ENCODE results near the gene ADGRG6.

Gene ADGRG6

DNA sequence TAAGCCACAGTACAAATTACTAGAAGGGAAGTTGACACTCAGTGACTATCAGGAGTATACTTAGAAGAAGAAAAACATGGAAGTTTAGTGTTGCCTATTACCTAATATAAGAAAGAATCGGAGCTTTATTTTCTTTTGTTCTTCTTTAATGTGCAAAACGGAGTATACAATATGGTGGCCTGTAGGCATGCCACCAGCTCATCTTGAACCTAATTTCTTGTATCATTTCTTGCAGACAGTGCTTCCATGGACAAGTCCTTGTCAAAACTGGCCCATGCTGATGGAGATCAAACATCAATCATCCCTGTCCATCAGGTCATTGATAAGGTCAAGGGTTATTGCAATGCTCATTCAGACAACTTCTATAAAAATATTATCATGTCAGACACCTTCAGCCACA is 141.3 kb downstream of the ADGRG6 start:
- no peaks in the 10 kb centered on the region for H3K9me3 ChIP-seq (ENCODE audit: control insufficient read depth, insufficient read depth, low read depth, low read length)
- H3K27ac ChIP-seq (ENCODE audit: extremely low read depth, low read depth, low read length): no peak overlapping the region
- no peaks in the 10 kb centered on the region for H3K36me3 ChIP-seq (ENCODE audit: control insufficient read depth in 2 of 2, insufficient read depth in 1 of 2, low read length in 2 of 2)
- ChIA-PET CTCF (interaction anchor here (3.0 kb wide), 1 partner anchor 31 kb away, joined by 11 read pairs; no protein-coding TSS in a partner anchor), POLR2A (no interaction called here)
- H3K4me1 ChIP-seq (ENCODE audit: control insufficient read depth, insufficient read depth, low read length): 0 out of 2 replicates have a peak, but pooled peaks cover 3% of the 10 kb centered on the region
- no peak overlapping the region for H3K4me3 ChIP-seq (ENCODE audit: low read depth, low read length)
- TF ChIP-seq ZNF248 (tag by site-specific recombination; IDR thresholded peaks at IDR 0.05) (no peak), BCL11B (tag by site-specific recombination; IDR thresholded peaks at IDR 0.05; ENCODE audit: low read depth) (no peak), KLF16 (tag by site-specific recombination; IDR thresholded peaks at IDR 0.05) (no peak), ZNF292 (tag by site-specific recombination; IDR thresholded peaks at IDR 0.05; ENCODE audit: borderline replicate concordance, low read depth) (no peak), ZFP3 (tag by site-specific recombination; IDR thresholded peaks at IDR 0.05; ENCODE audit: low read depth) (no peak), HOXA7 (CRISPR knock-in tag; IDR thresholded peaks at IDR 0.05; ENCODE audit: borderline replicate concordance) (no peak), HOXD13 (CRISPR knock-in tag; IDR thresholded peaks at IDR 0.05; ENCODE audit: borderline replicate concordance) (no peak), ZNF544 (tag by site-specific recombination; IDR thresholded peaks at IDR 0.05) (no peak), ZNF830 (tag by site-specific recombination; IDR thresholded peaks at IDR 0.05; ENCODE audit: low read depth) (no peak), ZFP37 (tag by site-specific recombination; IDR thresholded peaks at IDR 0.05) (no peak), ZNF354C (tag by site-specific recombination; IDR thresholded peaks at IDR 0.05; ENCODE audit: borderline replicate concordance, low read depth) (no peak), ZNF391 (tag by site-specific recombination; IDR thresholded peaks at IDR 0.05; ENCODE audit: borderline replicate concordance, low read depth) (no peak), MEIS1 (CRISPR knock-in tag; IDR thresholded peaks at IDR 0.05; ENCODE audit: borderline replicate concordance) (no peak), ZNF169 (tag by site-specific recombination; IDR thresholded peaks at IDR 0.05) (no peak), SETDB1 (IDR thresholded peaks at IDR 0.05; ENCODE audit: insufficient read length, low read length) (no peak), ZNF302 (tag by site-specific recombination; IDR thresholded peaks at IDR 0.05; ENCODE audit: low read depth) (no peak), ZBTB1 (tag by site-specific recombination; IDR thresholded peaks at IDR 0.05) (no peak)
- TF ChIP-seq, protein P1, sequence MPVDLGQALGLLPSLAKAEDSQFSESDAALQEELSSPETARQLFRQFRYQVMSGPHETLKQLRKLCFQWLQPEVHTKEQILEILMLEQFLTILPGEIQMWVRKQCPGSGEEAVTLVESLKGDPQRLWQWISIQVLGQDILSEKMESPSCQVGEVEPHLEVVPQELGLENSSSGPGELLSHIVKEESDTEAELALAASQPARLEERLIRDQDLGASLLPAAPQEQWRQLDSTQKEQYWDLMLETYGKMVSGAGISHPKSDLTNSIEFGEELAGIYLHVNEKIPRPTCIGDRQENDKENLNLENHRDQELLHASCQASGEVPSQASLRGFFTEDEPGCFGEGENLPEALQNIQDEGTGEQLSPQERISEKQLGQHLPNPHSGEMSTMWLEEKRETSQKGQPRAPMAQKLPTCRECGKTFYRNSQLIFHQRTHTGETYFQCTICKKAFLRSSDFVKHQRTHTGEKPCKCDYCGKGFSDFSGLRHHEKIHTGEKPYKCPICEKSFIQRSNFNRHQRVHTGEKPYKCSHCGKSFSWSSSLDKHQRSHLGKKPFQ (tag by site-specific recombination; IDR thresholded peaks at IDR 0.05): no peak
- TF ChIP-seq, protein P2, sequence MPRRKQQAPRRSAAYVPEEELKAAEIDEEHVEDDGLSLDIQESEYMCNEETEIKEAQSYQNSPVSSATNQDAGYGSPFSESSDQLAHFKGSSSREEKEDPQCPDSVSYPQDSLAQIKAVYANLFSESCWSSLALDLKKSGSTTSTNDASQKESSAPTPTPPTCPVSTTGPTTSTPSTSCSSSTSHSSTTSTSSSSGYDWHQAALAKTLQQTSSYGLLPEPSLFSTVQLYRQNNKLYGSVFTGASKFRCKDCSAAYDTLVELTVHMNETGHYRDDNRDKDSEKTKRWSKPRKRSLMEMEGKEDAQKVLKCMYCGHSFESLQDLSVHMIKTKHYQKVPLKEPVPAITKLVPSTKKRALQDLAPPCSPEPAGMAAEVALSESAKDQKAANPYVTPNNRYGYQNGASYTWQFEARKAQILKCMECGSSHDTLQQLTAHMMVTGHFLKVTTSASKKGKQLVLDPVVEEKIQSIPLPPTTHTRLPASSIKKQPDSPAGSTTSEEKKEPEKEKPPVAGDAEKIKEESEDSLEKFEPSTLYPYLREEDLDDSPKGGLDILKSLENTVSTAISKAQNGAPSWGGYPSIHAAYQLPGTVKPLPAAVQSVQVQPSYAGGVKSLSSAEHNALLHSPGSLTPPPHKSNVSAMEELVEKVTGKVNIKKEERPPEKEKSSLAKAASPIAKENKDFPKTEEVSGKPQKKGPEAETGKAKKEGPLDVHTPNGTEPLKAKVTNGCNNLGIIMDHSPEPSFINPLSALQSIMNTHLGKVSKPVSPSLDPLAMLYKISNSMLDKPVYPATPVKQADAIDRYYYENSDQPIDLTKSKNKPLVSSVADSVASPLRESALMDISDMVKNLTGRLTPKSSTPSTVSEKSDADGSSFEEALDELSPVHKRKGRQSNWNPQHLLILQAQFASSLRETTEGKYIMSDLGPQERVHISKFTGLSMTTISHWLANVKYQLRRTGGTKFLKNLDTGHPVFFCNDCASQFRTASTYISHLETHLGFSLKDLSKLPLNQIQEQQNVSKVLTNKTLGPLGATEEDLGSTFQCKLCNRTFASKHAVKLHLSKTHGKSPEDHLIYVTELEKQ (tag by site-specific recombination; IDR thresholded peaks at IDR 0.05; ENCODE audit: borderline replicate concordance): no peak
- TF ChIP-seq, protein P3, sequence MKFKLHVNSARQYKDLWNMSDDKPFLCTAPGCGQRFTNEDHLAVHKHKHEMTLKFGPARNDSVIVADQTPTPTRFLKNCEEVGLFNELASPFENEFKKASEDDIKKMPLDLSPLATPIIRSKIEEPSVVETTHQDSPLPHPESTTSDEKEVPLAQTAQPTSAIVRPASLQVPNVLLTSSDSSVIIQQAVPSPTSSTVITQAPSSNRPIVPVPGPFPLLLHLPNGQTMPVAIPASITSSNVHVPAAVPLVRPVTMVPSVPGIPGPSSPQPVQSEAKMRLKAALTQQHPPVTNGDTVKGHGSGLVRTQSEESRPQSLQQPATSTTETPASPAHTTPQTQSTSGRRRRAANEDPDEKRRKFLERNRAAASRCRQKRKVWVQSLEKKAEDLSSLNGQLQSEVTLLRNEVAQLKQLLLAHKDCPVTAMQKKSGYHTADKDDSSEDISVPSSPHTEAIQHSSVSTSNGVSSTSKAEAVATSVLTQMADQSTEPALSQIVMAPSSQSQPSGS (tag by site-specific recombination; IDR thresholded peaks at IDR 0.05; ENCODE audit: low read depth): no peak

DNA sequence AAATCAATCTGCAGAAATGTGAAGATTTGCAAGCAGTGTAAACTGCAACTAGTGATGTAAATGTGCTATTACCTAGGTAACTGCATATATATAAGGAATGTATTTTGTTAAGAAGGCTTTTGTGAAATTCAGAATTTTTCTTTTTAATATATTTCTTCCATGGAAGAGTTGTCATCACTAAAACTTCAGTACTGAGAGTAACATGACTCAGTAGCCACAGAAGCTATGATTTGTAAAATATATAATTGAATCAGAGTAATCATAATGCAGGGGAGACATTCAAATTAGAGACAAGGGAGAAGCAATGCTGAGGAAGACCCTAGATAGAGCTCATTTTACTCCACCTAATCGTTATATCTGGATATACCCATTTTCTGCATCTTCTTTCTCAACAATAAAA is 141.7 kb downstream of the ADGRG6 start:
- H3K27ac ChIP-seq (ENCODE audit: extremely low read depth, low read depth, low read length): no peak overlapping the region
- POLR2A ChIA-PET: no interaction called here
- H3K4me1 ChIP-seq (ENCODE audit: control insufficient read depth, insufficient read depth, low read length): 0 out of 2 replicates have a peak, but pooled peaks cover 3% of the 10 kb centered on the region
- CTCF ChIA-PET: interaction anchor here (3.0 kb wide), 1 partner anchor 31 kb away, joined by 11 read pairs; no protein-coding TSS in a partner anchor
- H3K9me3 ChIP-seq (ENCODE audit: control insufficient read depth, insufficient read depth, low read depth, low read length): no peaks in the 10 kb centered on the region
- H3K36me3 ChIP-seq (ENCODE audit: control insufficient read depth in 2 of 2, insufficient read depth in 1 of 2, low read length in 2 of 2): no peaks in the 10 kb centered on the region
- H3K4me3 ChIP-seq (ENCODE audit: low read depth, low read length): no peak overlapping the region
- TF ChIP-seq ZSCAN23 (tag by site-specific recombination; IDR thresholded peaks at IDR 0.05) (no peak), ZNF670 (tag by site-specific recombination; IDR thresholded peaks at IDR 0.05; ENCODE audit: low read depth) (no peak), ZNF350 (tag by site-specific recombination; IDR thresholded peaks at IDR 0.05) (no peak), ZNF24 (tag by site-specific recombination; IDR thresholded peaks at IDR 0.05) (no peak), ZNF274 (IDR thresholded peaks at IDR 0.05; ENCODE audit: low read length) (no peak), ZNF274 (tag by site-specific recombination; IDR thresholded peaks at IDR 0.05; ENCODE audit: borderline replicate concordance) (no peak)
- TF ChIP-seq, protein P4, sequence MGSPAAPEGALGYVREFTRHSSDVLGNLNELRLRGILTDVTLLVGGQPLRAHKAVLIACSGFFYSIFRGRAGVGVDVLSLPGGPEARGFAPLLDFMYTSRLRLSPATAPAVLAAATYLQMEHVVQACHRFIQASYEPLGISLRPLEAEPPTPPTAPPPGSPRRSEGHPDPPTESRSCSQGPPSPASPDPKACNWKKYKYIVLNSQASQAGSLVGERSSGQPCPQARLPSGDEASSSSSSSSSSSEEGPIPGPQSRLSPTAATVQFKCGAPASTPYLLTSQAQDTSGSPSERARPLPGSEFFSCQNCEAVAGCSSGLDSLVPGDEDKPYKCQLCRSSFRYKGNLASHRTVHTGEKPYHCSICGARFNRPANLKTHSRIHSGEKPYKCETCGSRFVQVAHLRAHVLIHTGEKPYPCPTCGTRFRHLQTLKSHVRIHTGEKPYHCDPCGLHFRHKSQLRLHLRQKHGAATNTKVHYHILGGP (tag by site-specific recombination; IDR thresholded peaks at IDR 0.05): no peak
- TF ChIP-seq, protein P5, sequence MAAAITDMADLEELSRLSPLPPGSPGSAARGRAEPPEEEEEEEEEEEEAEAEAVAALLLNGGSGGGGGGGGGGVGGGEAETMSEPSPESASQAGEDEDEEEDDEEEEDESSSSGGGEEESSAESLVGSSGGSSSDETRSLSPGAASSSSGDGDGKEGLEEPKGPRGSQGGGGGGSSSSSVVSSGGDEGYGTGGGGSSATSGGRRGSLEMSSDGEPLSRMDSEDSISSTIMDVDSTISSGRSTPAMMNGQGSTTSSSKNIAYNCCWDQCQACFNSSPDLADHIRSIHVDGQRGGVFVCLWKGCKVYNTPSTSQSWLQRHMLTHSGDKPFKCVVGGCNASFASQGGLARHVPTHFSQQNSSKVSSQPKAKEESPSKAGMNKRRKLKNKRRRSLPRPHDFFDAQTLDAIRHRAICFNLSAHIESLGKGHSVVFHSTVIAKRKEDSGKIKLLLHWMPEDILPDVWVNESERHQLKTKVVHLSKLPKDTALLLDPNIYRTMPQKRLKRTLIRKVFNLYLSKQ (tag by site-specific recombination; IDR thresholded peaks at IDR 0.05; ENCODE audit: borderline replicate concordance): no peak
